Ammon's horn (tissue), 1 donor: ENCODE measurements around the gene OTC.
A peak's percentile ranks its signal among the peaks of the same experiment; 100 is the strongest.

Experiments
- DNase-seq: peaks from one replicate; pipeline ENCODE4 v3.0.0-alpha.2; 2016; ENCODE audit warnings: low spot score

The OTC gene

DNA sequence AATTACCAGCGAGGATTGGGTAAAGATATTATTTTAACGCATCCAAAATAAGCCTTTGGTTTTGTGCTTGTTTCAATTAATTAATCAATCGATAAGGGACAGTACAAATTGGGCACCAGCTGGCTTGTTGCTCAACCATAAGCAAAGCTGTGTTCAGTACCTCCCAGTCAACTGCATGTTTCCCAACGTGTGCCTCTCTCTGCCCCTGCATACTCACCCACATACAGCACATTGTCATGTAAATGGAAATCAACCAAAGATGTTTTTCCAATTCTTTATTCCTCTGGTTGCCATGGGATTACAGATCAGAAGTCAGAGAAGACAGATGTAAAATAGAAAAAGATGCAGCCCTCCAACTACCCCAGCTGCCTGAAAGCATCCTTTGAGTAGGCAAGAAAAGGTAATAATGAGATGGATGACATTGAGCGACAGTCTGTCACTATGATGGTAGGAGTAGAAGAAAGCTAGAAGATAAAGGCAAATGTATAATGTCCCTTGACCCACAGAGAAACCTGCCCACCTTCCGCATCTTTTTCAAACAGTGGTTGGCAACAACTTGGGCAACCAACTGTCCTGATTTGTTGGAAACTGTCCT lies 116.3 kb downstream of the OTC start:
- DNase-seq = peak; percentile 17
